Spleen (tissue), 7 donors: ENCODE data around the gene GABPB1.
"Not testable (repeated sequence)": the region's sequence is repeated elsewhere in the genome, so short reads cannot be mapped to it uniquely, and the experiment has no call there.

ENCODE experiments used
- CTCF ChIP-seq, 11 experiments: fragments of 200-600 bp in 7 of 11; fragments of 450-650 bp in 4 of 11; sonication (generic) in 4 of 11; IDR thresholded peaks in 8 of 11; conservative IDR thresholded peaks in 3 of 11; 1 replicate in 7 of 11; 2 replicates in 4 of 11; pipeline versions ENCODE4 v1.4.0 to v1.8.0; 2016 to 2021; ENCODE audit warnings: antibody characterized with exemption in 11 of 11, inconsistent platforms in 4 of 11, mild to moderate bottlenecking in 1 of 11
- POLR2A ChIP-seq, 3 donors: fragments of 450-650 bp; IDR thresholded peaks; one replicate each; pipeline ENCODE4 v1.5.1; 2017; ENCODE audit warnings: antibody characterized with exemption in 3 of 3, mild to moderate bottlenecking in 1 of 3
- POLR2AphosphoS5 ChIP-seq, 3 donors: sonication (generic); formaldehyde crosslinking; IDR thresholded peaks; one replicate each; pipeline ENCODE4 v1.5.1; 2017; ENCODE audit warnings: antibody characterized with exemption in 3 of 3
- donor health status: DM: no; HTN: no; CAD: no; lungs with moderate emphysema.
- donor health status: DM: no; HTN: no; CAD: no.
- donor health status: DM: no; HTN: no; CAD: no.

- TF ChIP-seq CTCF (IDR thresholded peaks at IDR 0.05 in 8 of 11, conservative IDR thresholded peaks at IDR 0.05 in 3 of 11); POLR2A (IDR thresholded peaks at IDR 0.05); POLR2AphosphoS5 (IDR thresholded peaks at IDR 0.05): not testable (repeated sequence)
Observed at GRCh38 chr15:50391561-50391960, 36.6 kb upstream of the GABPB1 start.
